Astrocyte (in vitro differentiated cells and primary cell): ENCODE results near the gene APP. TPM values are rescaled to one million over a fixed set of nuclear protein-coding genes. Genes with fewer than 3 reads are reported as not detected.
A peak's percentile ranks its signal among the peaks of the same experiment; 100 is the strongest.

Experiments used
- DNase-seq: peaks from one replicate; pipeline ENCODE4 v3.0.0-alpha.2; 2010; ENCODE audit warnings: low read depth
- FAIRE-seq: peaks from 2 replicates; lab custom pipeline; 2011; peaks lifted over from hg19 to GRCh38; lab: Jason Lieb, UNC
- H2AFZ ChIP-seq: 2 replicates; pipeline ENCODE4 v1.6.0; 2012; ENCODE audit warnings: low read depth, low read length, inconsistent platforms
- H3K27ac ChIP-seq: 2 replicates; pipeline ENCODE4 v1.5.1; 2011; ENCODE audit warnings: low read depth, low read length, inconsistent platforms
- H3K27me3 ChIP-seq: 2 replicates; pipeline ENCODE4 v1.6.0; 2011; ENCODE audit warnings: low read length, inconsistent platforms; ENCODE audit not compliant: insufficient read depth
- H3K36me3 ChIP-seq: 2 replicates; pipeline ENCODE4 v1.5.1; 2011; ENCODE audit warnings: low read length, inconsistent platforms; ENCODE audit not compliant: insufficient read depth
- H3K4me1 ChIP-seq: 2 replicates; pipeline ENCODE4 v1.5.1; 2011; ENCODE audit warnings: low read length, inconsistent platforms; ENCODE audit not compliant: insufficient read depth
- H3K4me2 ChIP-seq: 2 replicates; pipeline ENCODE4 v1.6.0; 2012; ENCODE audit warnings: low read length, inconsistent platforms
- H3K4me3 ChIP-seq: 2 replicates; pipeline ENCODE4 v1.5.1; 2011; ENCODE audit warnings: low read depth, mild to moderate bottlenecking, low read length, inconsistent platforms; ENCODE audit not compliant: insufficient read depth
- H3K79me2 ChIP-seq: 2 replicates; pipeline ENCODE4 v1.6.0; 2012; ENCODE audit warnings: mild to moderate bottlenecking, low read length, inconsistent platforms; ENCODE audit not compliant: insufficient read depth
- H3K9ac ChIP-seq: 2 replicates; pipeline ENCODE4 v1.6.0; 2012; ENCODE audit warnings: mild to moderate bottlenecking, low read length, inconsistent platforms
- H3K9me3 ChIP-seq: 2 replicates; pipeline ENCODE4 v1.5.1; 2012; ENCODE audit warnings: low read depth, mild to moderate bottlenecking, low read length, inconsistent platforms; ENCODE audit not compliant: insufficient read depth
- H4K20me1 ChIP-seq: 2 replicates; pipeline ENCODE4 v1.6.0; 2012; ENCODE audit warnings: low read length, inconsistent platforms; ENCODE audit not compliant: insufficient read depth
- H3K27ac Mint-ChIP-seq: one replicate; pipeline ENCODE4 v1.8.0; 2021; ENCODE audit warnings: mild to moderate bottlenecking, mixed read lengths; ENCODE audit not compliant: unreplicated experiment
- H3K27me3 Mint-ChIP-seq: one replicate; pipeline ENCODE4 v1.8.0; 2021; ENCODE audit warnings: low read depth, mixed read lengths; ENCODE audit not compliant: unreplicated experiment
- H3K36me3 Mint-ChIP-seq: one replicate; pipeline ENCODE4 v1.8.0; 2021; ENCODE audit warnings: low read depth, mixed read lengths; ENCODE audit not compliant: unreplicated experiment
- H3K4me1 Mint-ChIP-seq: one replicate; pipeline ENCODE4 v1.8.0; 2021; ENCODE audit warnings: low read depth, mixed read lengths; ENCODE audit not compliant: unreplicated experiment
- H3K4me3 Mint-ChIP-seq: one replicate; pipeline ENCODE4 v1.8.0; 2021; ENCODE audit warnings: mild to moderate bottlenecking, moderate library complexity, mixed read lengths; ENCODE audit not compliant: unreplicated experiment
- H3K9me3 Mint-ChIP-seq: one replicate; pipeline ENCODE4 v1.8.0; 2021; ENCODE audit warnings: mild to moderate bottlenecking, mixed read lengths; ENCODE audit not compliant: unreplicated experiment
- CTCF ChIP-seq: IDR thresholded peaks from 2 replicates; pipeline ENCODE4 v1.5.1; 2011; ENCODE audit warnings: low read depth, mild to moderate bottlenecking, inconsistent platforms, low read length, moderate library complexity; ENCODE audit not compliant: insufficient read depth
- EZH2 ChIP-seq: IDR thresholded peaks from 2 replicates; pipeline ENCODE4 v1.6.1; 2012; ENCODE audit warnings: mild to moderate bottlenecking, low read length, inconsistent platforms; ENCODE audit not compliant: insufficient read depth
- total RNA-seq: library from RNA; stranded (reverse); gene quantifications from 2 replicates; pipeline ENCODE4 v1.2.1, GENCODE V29; 2021

Gene APP
- total RNA-seq, 1 donor from 2014 or later, result 823 TPM

GRCh38 chr21:26165331-26165730 is 5.2 kb downstream of the APP start:
- H3K4me3 Mint-ChIP-seq, result no peak overlapping the region
- Histone ChIP-seq H3K9me3 (no peaks in the 10 kb centered on the region), H3K27ac (no peak overlapping the region), H4K20me1 (peaks cover 69% of the 10 kb centered on the region), H3K4me3 (no peak overlapping the region), H3K9ac (no peak overlapping the region), H2AFZ (no peak overlapping the region), H3K4me2 (no peak overlapping the region), H3K36me3 (no peaks in the 10 kb centered on the region), H3K27me3 (no peaks in the 10 kb centered on the region), H3K4me1 (peaks cover 24% of the 10 kb centered on the region), H3K79me2 (peaks cover 99% of the 10 kb centered on the region)
- H3K9me3 Mint-ChIP-seq, result no peaks in the 10 kb centered on the region
- H3K36me3 Mint-ChIP-seq, result peaks cover 3% of the 10 kb centered on the region
- H3K27me3 Mint-ChIP-seq, result no peaks in the 10 kb centered on the region
- H3K27ac Mint-ChIP-seq, result no peak overlapping the region
- peaks cover 32% of the 10 kb centered on the region for H3K4me1 Mint-ChIP-seq
- TF ChIP-seq CTCF (no peak), EZH2 (no peak)
- FAIRE-seq (peak; percentile 13), DNase-seq (no peak)

- Mint-ChIP-seq H3K27ac (no peak overlapping the region), H3K4me1 (peaks cover 37% of the 10 kb centered on the region), H3K9me3 (no peaks in the 10 kb centered on the region), H3K4me3 (no peak overlapping the region), H3K36me3 (peaks cover 3% of the 10 kb centered on the region), H3K27me3 (no peaks in the 10 kb centered on the region)
- FAIRE-seq (no peak), DNase-seq (no peak)
- H3K79me2 ChIP-seq, result peaks cover 99% of the 10 kb centered on the region
- no peak overlapping the region for H3K4me3 ChIP-seq
- no peaks in the 10 kb centered on the region for H3K27me3 ChIP-seq
- no peak for TF ChIP-seq EZH2
- no peak for TF ChIP-seq CTCF
- H4K20me1 ChIP-seq, result peaks cover 80% of the 10 kb centered on the region
- no peak overlapping the region for H2AFZ ChIP-seq
- peaks cover 24% of the 10 kb centered on the region for H3K4me1 ChIP-seq
- H3K9ac ChIP-seq, result no peak overlapping the region
- no peaks in the 10 kb centered on the region for H3K9me3 ChIP-seq
- no peak overlapping the region for H3K4me2 ChIP-seq
- no peaks in the 10 kb centered on the region for H3K36me3 ChIP-seq
- no peak overlapping the region for H3K27ac ChIP-seq
These were observed 6.3 kb downstream of the APP start for GRCh38 chr21:26164311-26164710.

GRCh38 chr21:26162081-26162480 is 8.5 kb downstream of the APP start:
- H3K27ac Mint-ChIP-seq, result peak overlapping the region; percentile 48
- peaks cover 99% of the 10 kb centered on the region for H3K79me2 ChIP-seq

More at GRCh38 chr21:26162081-26162480, 8.5 kb downstream of the APP start:
- FAIRE-seq (no peak), DNase-seq (no peak)
- no peak overlapping the region for H3K4me3 ChIP-seq
- no peaks in the 10 kb centered on the region for H3K27me3 ChIP-seq
- Mint-ChIP-seq H3K27me3 (no peaks in the 10 kb centered on the region), H3K9me3 (no peaks in the 10 kb centered on the region), H3K4me1 (peaks cover 36% of the 10 kb centered on the region), H3K4me3 (no peak overlapping the region), H3K36me3 (no peaks in the 10 kb centered on the region)
- no peaks in the 10 kb centered on the region for H3K36me3 ChIP-seq
- no peak overlapping the region for H3K27ac ChIP-seq
- H2AFZ ChIP-seq, result no peak overlapping the region
- no peak for TF ChIP-seq CTCF
- TF ChIP-seq EZH2, result no peak
- H3K4me2 ChIP-seq, result no peak overlapping the region
- H3K9me3 ChIP-seq, result no peaks in the 10 kb centered on the region
- H3K9ac ChIP-seq, result no peak overlapping the region
- peaks cover 84% of the 10 kb centered on the region for H4K20me1 ChIP-seq
- peaks cover 10% of the 10 kb centered on the region for H3K4me1 ChIP-seq
